CD4-positive, alpha-beta T cell (primary cell): ENCODE measurements around the gene FMN1. TPM values are rescaled to one million over a fixed set of nuclear protein-coding genes. Genes with fewer than 3 reads are reported as not detected.

Experiments used
- ATAC-seq: fragments of 200-7000 bp; cut with Tn5 transposase; one replicate; pipeline ENCODE4 v1.10.0; 2022; ENCODE audit warnings: mild to moderate bottlenecking; ENCODE audit not compliant: poor library complexity
- CTCF ChIA-PET: fragments of 350-600 bp; sonication (Branson Sonifier 250); formaldehyde crosslinking; loops from one replicate; lab custom pipeline; 2021; ENCODE audit warnings: antibody characterized with exemption, inconsistent platforms; lab: Charles Lee
- POLR2A ChIA-PET: fragments of 350-600 bp; sonication (Branson Sonifier 250); formaldehyde crosslinking; loops from one replicate; lab custom pipeline; 2021; ENCODE audit warnings: antibody characterized with exemption, inconsistent platforms; lab: Charles Lee
- DNase-seq, 14 experiments: peaks; one replicate each; pipeline ENCODE4 v3.0.0-alpha.2; 2013 to 2020; ENCODE audit warnings: mixed read lengths in 2 of 14
- H3K27ac ChIP-seq, 2 donors: one replicate each; pipeline versions ENCODE4 v1.5.1 to v1.7.0; 2013; ENCODE audit warnings: low read length in 2 of 2, low read depth in 1 of 2, mild to moderate bottlenecking in 1 of 2
- H3K27me3 ChIP-seq, 2 experiments: 1 replicate in 1 of 2; 2 replicates in 1 of 2; pipeline versions ENCODE4 v1.6.1 to v1.7.0; 2013; ENCODE audit warnings: low read length in 2 of 2, control low read depth in 1 of 2, mild to moderate bottlenecking in 1 of 2, moderate library complexity in 1 of 2; ENCODE audit not compliant: insufficient read depth in 2 of 2, control insufficient read depth in 1 of 2
- H3K36me3 ChIP-seq: one replicate; pipeline ENCODE4 v1.6.1; 2013; ENCODE audit warnings: low read length, control low read depth; ENCODE audit not compliant: insufficient read depth
- H3K4me1 ChIP-seq: one replicate; pipeline ENCODE4 v1.6.1; 2013; ENCODE audit warnings: low read length, control low read depth; ENCODE audit not compliant: insufficient read depth
- H3K4me3 ChIP-seq: one replicate; pipeline ENCODE4 v1.5.1; 2013; ENCODE audit warnings: mild to moderate bottlenecking, low read length, moderate library complexity
- H3K9me3 ChIP-seq, 2 experiments: 1 replicate in 1 of 2; 2 replicates in 1 of 2; pipeline versions ENCODE4 v1.6.1 to v1.7.0; 2013; ENCODE audit warnings: low read length in 2 of 2, mild to moderate bottlenecking in 2 of 2, control low read depth in 1 of 2, moderate library complexity in 1 of 2; ENCODE audit not compliant: control insufficient read depth in 1 of 2, insufficient read depth in 1 of 2
- H3K27ac Mint-ChIP-seq: one replicate; pipeline ENCODE4 v1.8.0; 2020; ENCODE audit warnings: mixed read lengths
- H3K27me3 Mint-ChIP-seq: one replicate; pipeline ENCODE4 v1.8.0; 2021; ENCODE audit warnings: mixed read lengths
- H3K36me3 Mint-ChIP-seq: one replicate; pipeline ENCODE4 v1.8.0; 2021; ENCODE audit warnings: low read depth, mixed read lengths
- H3K4me1 Mint-ChIP-seq: one replicate; pipeline ENCODE4 v1.8.0; 2021; ENCODE audit warnings: low read depth, mixed read lengths
- H3K4me3 Mint-ChIP-seq: one replicate; pipeline ENCODE4 v1.8.0; 2020; ENCODE audit warnings: mild to moderate bottlenecking, mixed read lengths
- H3K9me3 Mint-ChIP-seq: one replicate; pipeline ENCODE4 v1.8.0; 2020; ENCODE audit warnings: mixed read lengths
- CTCF ChIP-seq: fragments of 200-600 bp; IDR thresholded peaks from one replicate; pipeline ENCODE4 v1.8.0; 2022; ENCODE audit warnings: antibody characterized with exemption, mild to moderate bottlenecking
- intact Hi-C, 2 experiments: fragments of 100-400 bp; cut with DNase I in 1 of 2; cut with micrococcal nuclease in 1 of 2; formaldehyde crosslinking; loops; one replicate each; pipeline versions ENCODE4 v1.15.1 to v1.9.0; 2023 to 2025; cut with DNase I, micrococcal nuclease
- total RNA-seq, 174 experiments: library from RNA in 2 of 174; stranded (reverse) in 2 of 174; gene quantifications; one replicate each; pipeline ENCODE4 v1.2.3 and lab custom pipeline; 2021 to 2026

The FMN1 gene
- total RNA-seq, 2 experiments from 2014 or later = 0.39 to 0.55 TPM

GRCh38 chr15:33169625-33170024, 24.9 kb downstream of the FMN1 start:
- Mint-ChIP-seq H3K4me1 (no peaks in the 10 kb centered on the region), H3K4me3 (no peak overlapping the region), H3K27ac (no peak overlapping the region), H3K36me3 (no peaks in the 10 kb centered on the region), H3K27me3 (peaks cover 5% of the 10 kb centered on the region), H3K9me3 (no peaks in the 10 kb centered on the region)
- Histone ChIP-seq H3K36me3 (no peaks in the 10 kb centered on the region), H3K4me3 (no peak overlapping the region), H3K9me3 (no peaks in the 10 kb centered on the region), H3K4me1 (no peaks in the 10 kb centered on the region), H3K27me3 (no peaks in the 10 kb centered on the region), H3K27ac (no peak overlapping the region)
- intact Hi-C loops = loop anchor here in 1 of 2 experiments (5.0 kb wide), 1 partner anchor 48 kb away; no protein-coding TSS in a partner anchor
- ChIA-PET POLR2A (interaction anchor here (0.9 kb wide), 1 partner anchor 14 kb away, joined by 3 read pairs; no protein-coding TSS in a partner anchor), CTCF (interaction anchor here (0.7 kb wide), 1 partner anchor 23 kb away, joined by 3 read pairs; no protein-coding TSS in a partner anchor)
- DNase-seq (no peak), ATAC-seq (no peak)
- TF ChIP-seq CTCF = no peak

GRCh38 chr15:33168444-33168843, 26.1 kb downstream of the FMN1 start:
- TF ChIP-seq CTCF = no peak
- Histone ChIP-seq H3K4me3 (no peak overlapping the region), H3K36me3 (no peaks in the 10 kb centered on the region), H3K27ac (no peak overlapping the region), H3K27me3 (no peaks in the 10 kb centered on the region), H3K9me3 (no peaks in the 10 kb centered on the region), H3K4me1 (no peaks in the 10 kb centered on the region)
- Mint-ChIP-seq H3K4me1 (no peaks in the 10 kb centered on the region), H3K27ac (no peak overlapping the region), H3K36me3 (no peaks in the 10 kb centered on the region), H3K27me3 (peaks cover 12% of the 10 kb centered on the region), H3K9me3 (no peaks in the 10 kb centered on the region), H3K4me3 (no peak overlapping the region)
- no peak for ATAC-seq
- intact Hi-C loops = loop anchor here in 1 of 2 experiments (5.0 kb wide), 1 partner anchor 49 kb away; no protein-coding TSS in a partner anchor
- POLR2A ChIA-PET = no interaction called here
- CTCF ChIA-PET = no interaction called here
- DNase-seq = no peak

GRCh38 chr15:33163816-33164215, 30.7 kb downstream of the FMN1 start:
- no peak for ATAC-seq
- intact Hi-C loops = no loop called here
- no peaks in the 10 kb centered on the region for H3K9me3 Mint-ChIP-seq
- Histone ChIP-seq H3K36me3 (no peaks in the 10 kb centered on the region), H3K4me3 (no peak overlapping the region), H3K27me3 (no peaks in the 10 kb centered on the region), H3K9me3 (no peaks in the 10 kb centered on the region), H3K27ac (no peak overlapping the region), H3K4me1 (no peaks in the 10 kb centered on the region)
- TF ChIP-seq CTCF = no peak
- H3K4me3 Mint-ChIP-seq = no peak overlapping the region
- DNase-seq = no peak
- no peak overlapping the region for H3K27ac Mint-ChIP-seq
- POLR2A ChIA-PET = no interaction called here
- H3K27me3 Mint-ChIP-seq = peaks cover 16% of the 10 kb centered on the region
- H3K36me3 Mint-ChIP-seq = no peaks in the 10 kb centered on the region
- peaks cover 14% of the 10 kb centered on the region for H3K4me1 Mint-ChIP-seq
- CTCF ChIA-PET = no interaction called here
